Stimulated activated CD4-positive, alpha-beta T cell treated with anti-CD3 and anti-CD28 coated beads, TNF-alpha, amount 100 ng/mL, for 48 hours (primary cell): Measurements from ENCODE around the gene CD207.
"Not testable (repeated sequence)": the region's sequence is repeated elsewhere in the genome, so short reads cannot be mapped to it uniquely, and the experiment has no call there.

Source experiments
- DNase-seq, 3 donors: peaks; one replicate each; pipeline ENCODE4 v3.0.0-alpha.2; 2020; ENCODE audit warnings: low read depth in 3 of 3

CD207 gene

GRCh38 chr2:70828914-70829824 is 6.4 kb downstream of the CD207 start:
- DNase-seq = no peak

GRCh38 chr2:70828115-70828514 is 7.5 kb downstream of the CD207 start:
- no peak for DNase-seq

- no peak for DNase-seq
Observed at GRCh38 chr2:70827388-70827787, 8.2 kb downstream of the CD207 start.

DNA sequence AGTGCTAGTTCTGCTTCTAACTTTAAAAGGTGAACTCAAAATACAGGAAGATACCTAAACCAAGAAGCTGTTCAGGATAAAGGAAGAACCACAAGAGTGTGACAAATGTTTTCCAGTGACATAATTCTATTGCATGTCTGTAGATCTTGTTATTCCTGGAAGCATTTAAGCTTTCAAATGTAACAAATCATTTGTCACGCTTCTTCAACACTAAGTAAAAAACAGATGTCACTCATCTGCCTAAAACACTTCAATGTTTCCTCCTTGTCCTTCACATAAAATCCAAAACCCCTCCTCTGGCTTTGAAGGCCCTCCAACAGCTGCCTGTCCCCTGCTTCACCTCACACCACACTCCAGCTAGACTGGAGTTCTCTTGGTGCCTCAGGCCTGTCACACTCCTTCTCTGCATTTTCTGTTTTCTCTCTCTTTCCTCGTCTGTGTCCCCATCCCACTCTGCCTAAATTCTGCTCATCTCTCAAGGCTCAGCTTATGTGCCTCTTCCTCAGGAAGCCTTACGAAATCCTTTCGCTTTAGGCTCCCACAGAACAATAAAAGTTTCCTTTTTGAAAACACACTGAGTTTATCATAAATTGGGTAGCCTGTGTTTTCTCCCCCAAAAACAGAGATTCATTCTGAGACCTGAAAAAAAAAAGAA is 8.8 kb downstream of the CD207 start:
- DNase-seq = no peak

GRCh38 chr2:70823249-70823648 is 12.4 kb downstream of the CD207 start:
- no peak for DNase-seq

GRCh38 chr2:70822843-70823242 is 12.8 kb downstream of the CD207 start:
- no peak for DNase-seq

- DNase-seq = no peak
Observed at GRCh38 chr2:70820499-70820898, 15.1 kb downstream of the CD207 start, which contains the start of gene CLEC4F. Gene CLEC4F (minus strand): TSS chr2:70820599. CDS start chr2:70820523, 76 bp downstream.

DNA sequence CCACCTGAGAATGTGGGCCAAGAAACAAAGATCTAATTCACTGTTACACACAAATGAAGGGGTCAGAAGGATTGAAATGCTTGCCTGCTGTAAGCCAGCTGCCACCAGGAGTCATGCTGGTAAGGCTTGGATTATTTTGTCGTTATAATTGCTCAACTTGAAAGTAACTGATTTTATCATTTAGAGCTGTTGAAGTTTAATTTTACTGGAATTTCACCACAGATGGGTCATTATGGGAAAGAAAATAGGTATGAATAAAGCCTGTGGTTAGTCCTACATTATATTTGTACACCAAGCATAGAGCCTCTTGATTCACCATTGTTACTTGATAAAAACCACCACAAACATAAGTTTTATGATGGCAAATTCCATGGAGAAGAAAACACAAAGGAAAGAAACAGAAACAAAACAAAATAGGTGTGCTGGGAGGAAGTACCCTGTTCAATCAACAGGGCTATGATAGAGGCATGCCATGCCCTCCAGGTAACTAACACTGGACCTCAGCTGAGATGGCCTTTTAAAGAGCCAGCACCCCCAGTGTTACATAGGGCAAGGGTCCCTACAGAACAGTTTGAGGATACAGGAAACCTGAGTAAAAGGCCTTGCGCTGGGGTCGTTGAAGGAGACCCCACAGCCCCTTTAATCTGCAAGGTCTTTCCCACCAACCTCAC is 18.2 kb downstream of the CD207 start:
- DNase-seq = no peak

GRCh38 chr2:70816726-70817125 is 18.9 kb downstream of the CD207 start:
- no peak for DNase-seq

- no peak for DNase-seq
Observed at GRCh38 chr2:70808983-70809958, 26.3 kb downstream of the CD207 start.

GRCh38 chr2:70807828-70808118 is 27.8 kb downstream of the CD207 start:
- DNase-seq = no peak

GRCh38 chr2:70807102-70807827 is 28.4 kb downstream of the CD207 start:
- no peak for DNase-seq

- no peak for DNase-seq
Observed at GRCh38 chr2:70806620-70807019, 29.0 kb downstream of the CD207 start.

DNA sequence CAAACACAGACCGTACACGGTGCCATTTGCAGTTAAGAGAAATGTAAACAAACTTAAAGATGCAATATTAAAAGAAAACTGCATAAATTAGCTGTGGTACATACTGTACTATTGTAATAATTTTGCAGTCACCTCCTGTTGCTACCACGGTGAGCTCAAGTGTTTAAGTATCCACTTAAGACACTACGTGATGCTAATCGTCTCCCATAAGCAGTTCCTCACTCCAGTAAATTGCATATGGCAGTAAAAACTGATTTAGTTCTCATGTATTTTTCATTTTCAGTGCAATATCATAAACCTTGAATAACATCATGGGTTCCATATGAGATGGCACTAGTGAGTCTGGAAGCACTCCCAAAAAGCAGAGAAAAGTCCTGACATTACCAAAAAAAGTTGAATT is 29.6 kb downstream of the CD207 start:
- DNase-seq = no peak

- no peak for DNase-seq
Observed at GRCh38 chr2:70801607-70802263, 33.9 kb downstream of the CD207 start.

GRCh38 chr2:70799706-70800105 is 35.9 kb downstream of the CD207 start:
- no peak for DNase-seq

GRCh38 chr2:70797996-70798395 is 37.6 kb downstream of the CD207 start:
- DNase-seq = not testable (repeated sequence)

DNA sequence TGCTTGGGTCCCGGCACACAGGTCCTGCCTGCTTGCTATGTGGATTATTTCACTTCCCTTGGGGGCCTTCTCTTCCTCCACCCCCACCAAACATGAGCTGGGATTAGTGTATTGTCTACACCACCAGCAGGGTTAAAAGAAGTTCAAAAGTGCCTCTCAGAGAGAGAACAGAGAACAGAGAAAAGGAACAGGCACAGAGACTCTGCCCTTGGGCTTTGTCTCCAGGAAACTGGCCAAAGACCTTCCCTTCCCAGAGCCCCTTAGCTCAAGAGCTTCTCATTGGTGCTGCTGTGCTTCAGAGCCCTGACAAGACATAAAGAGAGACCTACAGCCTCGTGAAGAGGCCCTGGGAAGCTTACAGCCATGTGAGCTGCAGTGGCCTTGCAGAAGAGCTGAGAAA is 38.1 kb downstream of the CD207 start:
- DNase-seq = no peak

GRCh38 chr2:70796262-70796661 is 39.4 kb downstream of the CD207 start:
- no peak for DNase-seq
